ENCODE results near the gene RBX1. TPM values are rescaled to one million over a fixed set of nuclear protein-coding genes. Genes with fewer than 3 reads are reported as not detected.
A peak's percentile ranks its signal among the peaks of the same experiment; 100 is the strongest.

RBX1 gene
- total RNA-seq, 6 donors from 2014 or later: 14.6 to 55.5 (median 46.1) TPM

DNA sequence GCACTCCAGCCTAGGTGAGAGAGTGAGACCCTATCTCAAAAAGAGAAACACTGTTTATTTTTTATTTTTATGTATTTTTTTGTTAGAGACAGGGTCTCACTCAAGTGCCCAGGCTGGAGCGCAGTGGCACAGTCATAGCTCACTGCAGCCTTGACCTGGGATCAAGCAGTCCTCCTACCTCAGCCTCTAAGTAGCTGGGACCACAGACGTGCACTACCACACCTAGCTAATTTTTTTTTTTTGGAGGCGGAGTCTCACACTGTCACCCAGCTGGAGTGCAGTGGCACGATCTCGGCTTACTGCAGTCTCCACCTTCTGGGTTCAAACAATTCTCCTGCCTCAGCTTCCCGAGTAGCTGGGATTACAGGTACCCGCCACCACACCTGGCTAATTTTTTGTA, 6.4 kb downstream of the RBX1 start:
- peaks cover 0 to 70% (median 36%) of the 10 kb centered on the region in 4 donors for H3K36me3 ChIP-seq
- 89 to 94% methylated on average over 7 of the region's 7 CpGs for WGBS, 2 donors
- DNase-seq: no peak

DNA sequence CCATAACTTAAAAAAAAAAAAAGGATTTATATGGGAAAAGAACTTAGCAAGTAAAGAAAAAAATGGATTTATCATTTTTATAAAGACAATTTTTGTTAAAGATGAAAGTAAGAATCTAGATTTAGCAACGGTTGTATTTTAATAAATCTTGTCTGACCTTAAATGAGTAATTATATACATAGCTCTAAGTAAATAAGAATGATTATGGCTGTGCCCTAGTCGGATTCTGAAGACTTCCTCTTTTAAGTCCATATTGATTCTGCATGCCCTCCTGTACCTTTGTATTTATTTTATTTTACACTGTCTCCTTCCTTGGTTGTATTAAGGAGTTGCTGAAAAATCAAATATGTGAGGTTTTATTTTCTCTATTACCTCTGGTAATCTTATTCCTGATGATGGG, 7.1 kb downstream of the RBX1 start:
- WGBS, 2 donors: 78 to 81% methylated on average over 2 of the region's 2 CpGs
- no peaks in the 10 kb centered on the region for H3K27me3 ChIP-seq

More for the DNA sequence above, 6.4 kb downstream of the RBX1 start:
- no peaks in the 10 kb centered on the region for H3K9me3 ChIP-seq
- no peak for ATAC-seq (ENCODE audit: low FRiP score in 2 of 2)
- no peaks in the 10 kb centered on the region for H3K27me3 ChIP-seq
- H3K4me3 ChIP-seq: no peak overlapping the region
- H3K27ac ChIP-seq: no peak overlapping the region
- H3K4me1 ChIP-seq: peaks cover 10 to 20% (median 17%) of the 10 kb centered on the region in 4 donors
- TF ChIP-seq POLR2AphosphoS5 (IDR thresholded peaks at IDR 0.05) (no peak), POLR2A (IDR thresholded peaks at IDR 0.05) (no peak), EP300 (IDR thresholded peaks at IDR 0.05) (no peak)
- TF ChIP-seq, protein P1, sequence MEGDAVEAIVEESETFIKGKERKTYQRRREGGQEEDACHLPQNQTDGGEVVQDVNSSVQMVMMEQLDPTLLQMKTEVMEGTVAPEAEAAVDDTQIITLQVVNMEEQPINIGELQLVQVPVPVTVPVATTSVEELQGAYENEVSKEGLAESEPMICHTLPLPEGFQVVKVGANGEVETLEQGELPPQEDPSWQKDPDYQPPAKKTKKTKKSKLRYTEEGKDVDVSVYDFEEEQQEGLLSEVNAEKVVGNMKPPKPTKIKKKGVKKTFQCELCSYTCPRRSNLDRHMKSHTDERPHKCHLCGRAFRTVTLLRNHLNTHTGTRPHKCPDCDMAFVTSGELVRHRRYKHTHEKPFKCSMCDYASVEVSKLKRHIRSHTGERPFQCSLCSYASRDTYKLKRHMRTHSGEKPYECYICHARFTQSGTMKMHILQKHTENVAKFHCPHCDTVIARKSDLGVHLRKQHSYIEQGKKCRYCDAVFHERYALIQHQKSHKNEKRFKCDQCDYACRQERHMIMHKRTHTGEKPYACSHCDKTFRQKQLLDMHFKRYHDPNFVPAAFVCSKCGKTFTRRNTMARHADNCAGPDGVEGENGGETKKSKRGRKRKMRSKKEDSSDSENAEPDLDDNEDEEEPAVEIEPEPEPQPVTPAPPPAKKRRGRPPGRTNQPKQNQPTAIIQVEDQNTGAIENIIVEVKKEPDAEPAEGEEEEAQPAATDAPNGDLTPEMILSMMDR (IDR thresholded peaks at IDR 0.05): no peak

GRCh38 chr22:40960145-40960544, 9.0 kb downstream of the RBX1 start:
- H3K4me1 ChIP-seq: peaks cover 0 to 10% (median 3%) of the 10 kb centered on the region in 4 donors
- no peak for TF ChIP-seq EP300 (IDR thresholded peaks at IDR 0.05)
- peak overlapping the region; percentile 6 to 41 (median 25) for H3K27ac ChIP-seq
- DNase-seq (no peak), ATAC-seq (ENCODE audit: low FRiP score in 2 of 2) (peak; percentile 45 to 82)
- no peaks in the 10 kb centered on the region for H3K9me3 ChIP-seq
- peaks cover 5 to 79% (median 44%) of the 10 kb centered on the region in 4 donors for H3K36me3 ChIP-seq
- 66 to 77% methylated on average over 2 of the region's 2 CpGs for WGBS, 2 donors
- H3K4me3 ChIP-seq: no peak overlapping the region
- no peaks in the 10 kb centered on the region for H3K27me3 ChIP-seq

More for the DNA sequence above, 7.1 kb downstream of the RBX1 start:
- H3K27ac ChIP-seq: no peak overlapping the region
- TF ChIP-seq POLR2A (IDR thresholded peaks at IDR 0.05) (no peak), POLR2AphosphoS5 (IDR thresholded peaks at IDR 0.05) (no peak), EP300 (IDR thresholded peaks at IDR 0.05) (no peak)
- TF ChIP-seq, protein P1 (IDR thresholded peaks at IDR 0.05): no peak
- no peak for DNase-seq
- no peak overlapping the region for H3K4me3 ChIP-seq
- H3K4me1 ChIP-seq: peaks cover 3 to 13% (median 10%) of the 10 kb centered on the region in 4 donors
- H3K9me3 ChIP-seq: no peaks in the 10 kb centered on the region
- ATAC-seq (ENCODE audit: low FRiP score in 2 of 2): no peak
- H3K36me3 ChIP-seq: peaks cover 0 to 77% (median 36%) of the 10 kb centered on the region in 4 donors

- no peak for ATAC-seq (ENCODE audit: low FRiP score in 2 of 2)
Measured at GRCh38 chr22:40965936-40966725, 15.0 kb downstream of the RBX1 start.

DNA sequence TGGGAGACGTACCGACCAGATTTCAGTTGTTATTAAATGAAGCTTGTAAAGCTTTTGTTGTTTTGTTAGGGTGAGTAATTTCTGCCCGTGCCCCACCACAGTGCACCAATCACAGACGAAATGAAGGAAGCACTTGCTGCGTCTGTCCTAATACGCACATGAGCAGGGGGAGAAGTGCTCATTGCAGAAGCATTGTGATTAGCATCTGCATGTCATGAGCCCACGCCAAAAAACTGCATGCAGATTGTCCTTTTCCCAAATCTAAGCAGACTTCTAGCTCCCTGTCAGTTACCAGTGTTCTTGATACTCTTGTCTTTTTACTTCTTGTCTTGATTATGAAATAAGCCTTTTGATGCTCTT, 15.5 kb downstream of the RBX1 start:
- ATAC-seq (ENCODE audit: low FRiP score in 2 of 2) (peak in 1 of 2 donors; percentile 54), DNase-seq (peak in 1 of 2 donors; percentile 36)
- TF ChIP-seq EP300 (IDR thresholded peaks at IDR 0.05): no peak
- no peak for TF ChIP-seq POLR2A (IDR thresholded peaks at IDR 0.05)
- TF ChIP-seq, protein P1 (IDR thresholded peaks at IDR 0.05): no peak
- Histone ChIP-seq H3K27me3 (no peaks in the 10 kb centered on the region), H3K27ac (peak overlapping the region in 3 of 4 donors; percentile 18 to 46 (median 28)), H3K4me1 (peaks cover 4 to 14% (median 6%) of the 10 kb centered on the region in 4 donors), H3K9me3 (no peaks in the 10 kb centered on the region), H3K4me3 (no peak overlapping the region), H3K36me3 (peaks cover 14 to 99% (median 38%) of the 10 kb centered on the region in 4 donors)
- 65 to 68% methylated on average over 7 of the region's 7 CpGs for WGBS, 2 donors

More at GRCh38 chr22:40965936-40966725, 15.0 kb downstream of the RBX1 start:
- H3K4me1 ChIP-seq: peaks cover 4 to 14% (median 6%) of the 10 kb centered on the region in 4 donors
- peak overlapping the region in 3 of 4 donors; percentile 9 to 46 (median 18) for H3K27ac ChIP-seq
- H3K36me3 ChIP-seq: peaks cover 13 to 99% (median 38%) of the 10 kb centered on the region in 4 donors
- DNase-seq: no peak
- TF ChIP-seq POLR2AphosphoS5 (IDR thresholded peaks at IDR 0.05) (no peak), EP300 (IDR thresholded peaks at IDR 0.05) (no peak), POLR2A (IDR thresholded peaks at IDR 0.05) (no peak)
- TF ChIP-seq, protein P1 (IDR thresholded peaks at IDR 0.05): no peak
- no peak overlapping the region for H3K4me3 ChIP-seq
- no peaks in the 10 kb centered on the region for H3K27me3 ChIP-seq
- WGBS, 2 donors: 78 to 88% methylated on average over 8 of the region's 8 CpGs
- H3K9me3 ChIP-seq: no peaks in the 10 kb centered on the region
